ENCODE measurements around the gene SCGB3A1. TPM values are rescaled to one million over a fixed set of nuclear protein-coding genes. Genes with fewer than 3 reads are reported as not detected.

The SCGB3A1 gene
- total RNA-seq, 1 donor from 2014 or later = 0.47 TPM

DNA sequence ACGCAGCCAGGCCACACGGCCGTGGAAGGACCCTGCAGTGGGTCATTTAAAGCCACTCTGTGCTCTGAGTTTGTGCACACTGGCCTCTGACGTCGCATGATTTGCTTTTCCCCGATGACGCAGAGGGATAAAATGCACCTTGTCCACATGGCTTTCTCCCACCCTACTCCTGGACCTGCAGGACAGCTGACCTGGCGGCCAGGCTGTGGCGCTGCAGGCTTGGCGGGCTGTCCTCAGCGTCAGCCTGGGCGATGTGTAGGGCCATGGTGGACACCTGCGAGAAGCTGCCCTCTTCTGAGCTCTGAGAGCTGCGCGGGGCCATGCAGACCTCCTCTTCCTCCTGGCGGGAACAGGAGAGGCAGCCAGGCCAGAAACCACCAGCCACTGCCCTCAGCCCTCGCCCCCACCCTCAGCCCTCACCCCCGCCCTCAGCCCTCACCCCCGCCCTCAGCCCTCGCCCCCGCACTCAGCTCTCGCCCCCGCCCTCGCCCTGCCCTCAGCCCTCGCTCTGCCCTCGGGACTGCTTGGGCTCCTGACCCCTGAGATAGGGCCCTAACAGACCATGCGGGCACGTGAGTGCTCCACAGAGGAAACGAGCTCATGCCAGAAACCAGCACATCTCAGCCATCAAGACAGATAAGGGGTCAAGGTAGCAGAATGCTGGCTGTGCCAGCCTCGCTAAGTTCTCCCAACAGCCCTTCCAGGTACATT lies 20.0 kb upstream of the SCGB3A1 start:
- TF ChIP-seq CTCF (IDR thresholded peaks at IDR 0.05) = no peak
- no peak for DNase-seq (ENCODE audit: low spot score)
- H3K27me3 Mint-ChIP-seq (ENCODE audit: low read depth) = no peaks in the 10 kb centered on the region
- no peak overlapping the region for H3K27ac Mint-ChIP-seq (ENCODE audit: unreplicated experiment)
- no peak overlapping the region for H3K4me3 Mint-ChIP-seq (ENCODE audit: unreplicated experiment)
- H3K9me3 Mint-ChIP-seq (ENCODE audit: low read depth) = no peaks in the 10 kb centered on the region
- no peaks in the 10 kb centered on the region for H3K36me3 Mint-ChIP-seq (ENCODE audit: low read depth)
- no peaks in the 10 kb centered on the region for H3K4me1 Mint-ChIP-seq (ENCODE audit: low read depth)

GRCh38 chr5:180609817-180610550 lies 18.7 kb upstream of the SCGB3A1 start:
- DNase-seq (ENCODE audit: low spot score) = no peak
- Mint-ChIP-seq H3K27ac (ENCODE audit: unreplicated experiment) (no peak overlapping the region), H3K9me3 (ENCODE audit: low read depth) (no peaks in the 10 kb centered on the region), H3K27me3 (ENCODE audit: low read depth) (no peaks in the 10 kb centered on the region), H3K4me1 (ENCODE audit: low read depth) (no peaks in the 10 kb centered on the region), H3K36me3 (ENCODE audit: low read depth) (no peaks in the 10 kb centered on the region), H3K4me3 (ENCODE audit: unreplicated experiment) (no peak overlapping the region)
- TF ChIP-seq CTCF (IDR thresholded peaks at IDR 0.05) = no peak

- no peaks in the 10 kb centered on the region for H3K9me3 Mint-ChIP-seq (ENCODE audit: low read depth)
- H3K36me3 Mint-ChIP-seq (ENCODE audit: low read depth) = no peaks in the 10 kb centered on the region
- DNase-seq (ENCODE audit: low spot score) = no peak
- TF ChIP-seq CTCF (IDR thresholded peaks at IDR 0.05) = no peak
- no peaks in the 10 kb centered on the region for H3K27me3 Mint-ChIP-seq (ENCODE audit: low read depth)
- no peak overlapping the region for H3K4me3 Mint-ChIP-seq (ENCODE audit: unreplicated experiment)
- H3K27ac Mint-ChIP-seq (ENCODE audit: unreplicated experiment) = no peak overlapping the region
- H3K4me1 Mint-ChIP-seq (ENCODE audit: low read depth) = no peaks in the 10 kb centered on the region
Measured at GRCh38 chr5:180609386-180609785, 18.1 kb upstream of the SCGB3A1 start.

- H3K27ac Mint-ChIP-seq (ENCODE audit: unreplicated experiment) = no peak overlapping the region
- no peak overlapping the region for H3K4me3 Mint-ChIP-seq (ENCODE audit: unreplicated experiment)
- H3K36me3 Mint-ChIP-seq (ENCODE audit: low read depth) = no peaks in the 10 kb centered on the region
- TF ChIP-seq CTCF (IDR thresholded peaks at IDR 0.05) = no peak
- no peaks in the 10 kb centered on the region for H3K4me1 Mint-ChIP-seq (ENCODE audit: low read depth)
- H3K9me3 Mint-ChIP-seq (ENCODE audit: low read depth) = no peaks in the 10 kb centered on the region
- DNase-seq (ENCODE audit: low spot score) = no peak
- H3K27me3 Mint-ChIP-seq (ENCODE audit: low read depth) = no peaks in the 10 kb centered on the region
Measured at GRCh38 chr5:180608572-180609310, 17.4 kb upstream of the SCGB3A1 start.

- H3K36me3 Mint-ChIP-seq (ENCODE audit: low read depth) = no peaks in the 10 kb centered on the region
- no peaks in the 10 kb centered on the region for H3K4me1 Mint-ChIP-seq (ENCODE audit: low read depth)
- H3K27ac Mint-ChIP-seq (ENCODE audit: unreplicated experiment) = no peak overlapping the region
- no peaks in the 10 kb centered on the region for H3K27me3 Mint-ChIP-seq (ENCODE audit: low read depth)
- TF ChIP-seq CTCF (IDR thresholded peaks at IDR 0.05) = no peak
- H3K4me3 Mint-ChIP-seq (ENCODE audit: unreplicated experiment) = no peak overlapping the region
- no peaks in the 10 kb centered on the region for H3K9me3 Mint-ChIP-seq (ENCODE audit: low read depth)
- DNase-seq (ENCODE audit: low spot score) = peak; percentile 69
Measured at GRCh38 chr5:180607861-180608571, 16.7 kb upstream of the SCGB3A1 start.
